ENCODE data around the gene CEP44.
"Not testable (repeated sequence)": the region's sequence is repeated elsewhere in the genome, so short reads cannot be mapped to it uniquely, and the experiment has no call there.

The CEP44 gene

GRCh38 chr4:174369985-174370384, 86.3 kb downstream of the CEP44 start:
- no peak for TF ChIP-seq GATA1 (IDR thresholded peaks at IDR 0.05; ENCODE audit: low read depth, low read length)
- no peak for TF ChIP-seq POLR2A (IDR thresholded peaks at IDR 0.05; ENCODE audit: low read length)

GRCh38 chr4:174373821-174374220, 90.1 kb downstream of the CEP44 start:
- TF ChIP-seq POLR2A (IDR thresholded peaks at IDR 0.05; ENCODE audit: low read length) = no peak
- no peak for TF ChIP-seq GATA1 (IDR thresholded peaks at IDR 0.05; ENCODE audit: low read depth, low read length)
- no peak for DNase-seq

More at GRCh38 chr4:174369985-174370384, 86.3 kb downstream of the CEP44 start:
- no peak for DNase-seq

- TF ChIP-seq POLR2A (IDR thresholded peaks at IDR 0.05; ENCODE audit: low read length) (no peak), GATA1 (IDR thresholded peaks at IDR 0.05; ENCODE audit: low read depth, low read length) (no peak)
- no peak for DNase-seq
Observed at GRCh38 chr4:174375422-174375821, 91.7 kb downstream of the CEP44 start.

- TF ChIP-seq POLR2A (IDR thresholded peaks at IDR 0.05; ENCODE audit: low read length) (no peak), GATA1 (IDR thresholded peaks at IDR 0.05; ENCODE audit: low read depth, low read length) (no peak)
- no peak for DNase-seq
Observed at GRCh38 chr4:174377613-174378012, 93.9 kb downstream of the CEP44 start.

GRCh38 chr4:174378951-174379350, 95.2 kb downstream of the CEP44 start:
- TF ChIP-seq GATA1 (IDR thresholded peaks at IDR 0.05; ENCODE audit: low read depth, low read length) (no peak), POLR2A (IDR thresholded peaks at IDR 0.05; ENCODE audit: low read length) (no peak)
- no peak for DNase-seq

- DNase-seq = not testable (repeated sequence)
Observed at GRCh38 chr4:174380206-174380605, 96.5 kb downstream of the CEP44 start.

- TF ChIP-seq GATA1 (IDR thresholded peaks at IDR 0.05; ENCODE audit: low read depth, low read length) (no peak), POLR2A (IDR thresholded peaks at IDR 0.05; ENCODE audit: low read length) (no peak)
- no peak for DNase-seq
Observed at GRCh38 chr4:174380699-174381439, 97.2 kb downstream of the CEP44 start.

GRCh38 chr4:174381440-174381800, 97.7 kb downstream of the CEP44 start:
- TF ChIP-seq POLR2A (IDR thresholded peaks at IDR 0.05; ENCODE audit: low read length) (no peak), GATA1 (IDR thresholded peaks at IDR 0.05; ENCODE audit: low read depth, low read length) (no peak)
- no peak for DNase-seq

All from erythroblast (primary cell).